Parathyroid adenoma (tissue), 2 donors: Measurements from ENCODE around the gene SLC7A6OS.

ENCODE experiments used
- H2AFZ ChIP-seq: fragments of 300-600 bp; sonication (generic); one replicate; pipeline ENCODE4 v1.7.0; 2017; ENCODE audit warnings: antibody characterized with exemption, mild to moderate bottlenecking
- H3K27ac ChIP-seq: fragments of 300-600 bp; sonication (generic); one replicate; pipeline ENCODE4 v1.7.0; 2017
- H3K27me3 ChIP-seq: fragments of 300-600 bp; sonication (generic); one replicate; pipeline ENCODE4 v1.7.0; 2017; ENCODE audit warnings: low read length; ENCODE audit not compliant: control insufficient read depth, insufficient read depth
- H3K36me3 ChIP-seq: fragments of 300-600 bp; sonication (generic); one replicate; pipeline ENCODE4 v1.7.0; 2017; ENCODE audit warnings: low read length; ENCODE audit not compliant: control insufficient read depth, insufficient read depth
- H3K4me1 ChIP-seq: fragments of 300-600 bp; sonication (generic); one replicate; pipeline ENCODE4 v1.7.0; 2017; ENCODE audit warnings: control low read depth
- H3K4me2 ChIP-seq: fragments of 300-600 bp; sonication (generic); one replicate; pipeline ENCODE4 v1.7.0; 2017; ENCODE audit warnings: low read length
- H3K4me3 ChIP-seq: fragments of 300-600 bp; sonication (generic); one replicate; pipeline ENCODE4 v1.7.0; 2017; ENCODE audit warnings: low read depth, low read length
- H3K79me2 ChIP-seq: fragments of 300-600 bp; sonication (generic); one replicate; pipeline ENCODE4 v1.7.0; 2017; ENCODE audit warnings: control low read depth
- H3K9ac ChIP-seq: fragments of 300-600 bp; sonication (generic); one replicate; pipeline ENCODE4 v1.7.0; 2017; ENCODE audit warnings: mild to moderate bottlenecking
- H3K9me3 ChIP-seq: fragments of 300-600 bp; sonication (generic); one replicate; pipeline ENCODE4 v1.7.0; 2017; ENCODE audit warnings: low read length; ENCODE audit not compliant: control insufficient read depth
- CTCF ChIP-seq: fragments of 300-600 bp; sonication (generic); IDR thresholded peaks from one replicate; pipeline ENCODE4 v1.7.0; 2017; ENCODE audit warnings: antibody characterized with exemption, mild to moderate bottlenecking
- donor health status: primary hyperparathyroidism.

Gene SLC7A6OS

DNA sequence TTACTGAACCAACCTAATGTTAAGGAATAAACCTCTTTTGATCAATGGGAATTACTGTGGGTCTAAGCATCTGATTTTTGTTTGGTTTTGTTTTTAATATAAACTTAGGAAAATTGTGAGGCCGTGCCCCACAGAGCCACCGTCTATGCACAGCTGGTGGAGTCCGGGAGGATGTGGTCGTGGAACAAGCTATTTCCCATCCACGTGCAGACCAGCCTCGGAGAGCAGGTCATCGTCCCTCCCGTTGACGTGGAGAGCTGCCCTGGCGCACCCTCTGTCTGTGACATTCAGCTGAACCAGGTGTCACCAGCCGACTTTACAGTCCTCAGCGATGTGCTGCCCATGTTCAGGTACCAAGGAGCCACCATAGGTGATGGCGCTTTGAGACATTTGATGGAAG is 28.5 kb upstream of the SLC7A6OS start:
- H3K9me3 ChIP-seq: no peaks in the 10 kb centered on the region
- H3K4me3 ChIP-seq: no peak overlapping the region
- no peak overlapping the region for H3K9ac ChIP-seq
- peaks cover 4% of the 10 kb centered on the region for H3K79me2 ChIP-seq
- H3K4me2 ChIP-seq: no peak overlapping the region
- H2AFZ ChIP-seq: no peak overlapping the region
- no peaks in the 10 kb centered on the region for H3K4me1 ChIP-seq
- TF ChIP-seq CTCF: no peak
- no peaks in the 10 kb centered on the region for H3K27me3 ChIP-seq
- no peak overlapping the region for H3K27ac ChIP-seq
- H3K36me3 ChIP-seq: no peaks in the 10 kb centered on the region

GRCh38 chr16:68338326-68339119 is 27.8 kb upstream of the SLC7A6OS start:
- Histone ChIP-seq H3K79me2 (peaks cover 5% of the 10 kb centered on the region), H3K4me3 (no peak overlapping the region), H3K4me1 (no peaks in the 10 kb centered on the region), H3K36me3 (no peaks in the 10 kb centered on the region), H3K9ac (no peak overlapping the region), H2AFZ (no peak overlapping the region), H3K27ac (no peak overlapping the region), H3K4me2 (no peak overlapping the region), H3K27me3 (no peaks in the 10 kb centered on the region), H3K9me3 (no peaks in the 10 kb centered on the region)
- TF ChIP-seq CTCF: no peak

- no peak overlapping the region for H3K4me2 ChIP-seq
- no peaks in the 10 kb centered on the region for H3K9me3 ChIP-seq
- H3K9ac ChIP-seq: no peak overlapping the region
- no peaks in the 10 kb centered on the region for H3K27me3 ChIP-seq
- no peaks in the 10 kb centered on the region for H3K4me1 ChIP-seq
- H3K27ac ChIP-seq: no peak overlapping the region
- H3K36me3 ChIP-seq: no peaks in the 10 kb centered on the region
- TF ChIP-seq CTCF: no peak
- no peak overlapping the region for H2AFZ ChIP-seq
- peaks cover 5% of the 10 kb centered on the region for H3K79me2 ChIP-seq
- no peak overlapping the region for H3K4me3 ChIP-seq
Observed at GRCh38 chr16:68335175-68335574, 24.4 kb upstream of the SLC7A6OS start.

GRCh38 chr16:68332411-68333121 is 21.8 kb upstream of the SLC7A6OS start:
- H3K4me3 ChIP-seq: no peak overlapping the region
- no peaks in the 10 kb centered on the region for H3K4me1 ChIP-seq
- no peak overlapping the region for H3K27ac ChIP-seq
- no peak for TF ChIP-seq CTCF
- H3K79me2 ChIP-seq: peaks cover 2% of the 10 kb centered on the region
- H2AFZ ChIP-seq: no peak overlapping the region
- H3K27me3 ChIP-seq: no peaks in the 10 kb centered on the region
- no peaks in the 10 kb centered on the region for H3K36me3 ChIP-seq
- H3K9ac ChIP-seq: no peak overlapping the region
- H3K4me2 ChIP-seq: no peak overlapping the region
- no peaks in the 10 kb centered on the region for H3K9me3 ChIP-seq
